ENCODE data around the gene BRSK2.

Gene BRSK2

GRCh38 chr11:1438261-1438966, 48.7 kb downstream of the BRSK2 start:
- no peak for DNase-seq (ENCODE audit: low spot score)

- DNase-seq (ENCODE audit: low spot score), result no peak
Observed at GRCh38 chr11:1438967-1439330, 49.2 kb downstream of the BRSK2 start.

GRCh38 chr11:1439341-1439740, 49.6 kb downstream of the BRSK2 start:
- DNase-seq (ENCODE audit: low spot score), result no peak

GRCh38 chr11:1440066-1440465, 50.3 kb downstream of the BRSK2 start:
- DNase-seq (ENCODE audit: low spot score), result no peak

- no peak for DNase-seq (ENCODE audit: low spot score)
Observed at GRCh38 chr11:1440496-1440895, 50.8 kb downstream of the BRSK2 start.

GRCh38 chr11:1442163-1442562, 52.4 kb downstream of the BRSK2 start:
- peak; percentile 95 for DNase-seq (ENCODE audit: low spot score)

GRCh38 chr11:1442807-1443366, 53.2 kb downstream of the BRSK2 start:
- no peak for DNase-seq (ENCODE audit: low spot score)

- no peak for DNase-seq (ENCODE audit: low spot score)
Observed at GRCh38 chr11:1443737-1444136, 54.0 kb downstream of the BRSK2 start.

GRCh38 chr11:1444321-1444720, 54.6 kb downstream of the BRSK2 start:
- DNase-seq (ENCODE audit: low spot score), result no peak

GRCh38 chr11:1444823-1445422, 55.2 kb downstream of the BRSK2 start:
- no peak for DNase-seq (ENCODE audit: low spot score)

GRCh38 chr11:1445741-1446445, 56.2 kb downstream of the BRSK2 start:
- DNase-seq (ENCODE audit: low spot score), result no peak

- DNase-seq (ENCODE audit: low spot score), result no peak
Observed at GRCh38 chr11:1446623-1447022, 56.9 kb downstream of the BRSK2 start.

- DNase-seq (ENCODE audit: low spot score), result no peak
Observed at GRCh38 chr11:1447845-1448825, 58.4 kb downstream of the BRSK2 start.

GRCh38 chr11:1448882-1449281, 59.1 kb downstream of the BRSK2 start:
- DNase-seq (ENCODE audit: low spot score), result no peak

- no peak for DNase-seq (ENCODE audit: low spot score)
Observed at GRCh38 chr11:1449490-1450243, 59.9 kb downstream of the BRSK2 start.

- no peak for DNase-seq (ENCODE audit: low spot score)
Observed at GRCh38 chr11:1450344-1450875, 60.7 kb downstream of the BRSK2 start.

- DNase-seq (ENCODE audit: low spot score), result peak; percentile 78
Observed at GRCh38 chr11:1450949-1451710, 61.4 kb downstream of the BRSK2 start.

GRCh38 chr11:1451781-1452470, 62.2 kb downstream of the BRSK2 start:
- no peak for DNase-seq (ENCODE audit: low spot score)

- no peak for DNase-seq (ENCODE audit: low spot score)
Observed at GRCh38 chr11:1452744-1453143, 63.0 kb downstream of the BRSK2 start.
